HepG2 (cell line): Measurements from ENCODE around the gene RASA3. TPM values are rescaled to one million over a fixed set of nuclear protein-coding genes. Genes with fewer than 3 reads are reported as not detected.

Source experiments
- ATAC-seq: fragments of 200-7000 bp; cut with Tn5 transposase; 3 replicates; pipeline ENCODE4 v1.9.1; 2020; ENCODE audit warnings: mild to moderate bottlenecking, moderate library complexity
- BruUV-seq: library from RNA; stranded (reverse); fragments of 400-500 nt; replicated peaks from 2 replicates; lab custom pipeline; 2021; lab: Mats Ljungman, UMichigan
- CTCF ChIA-PET: fragments of 300-600 bp; formaldehyde crosslinking; extraction: SDS; loops from one replicate; lab custom pipeline; 2021; ENCODE audit warnings: low total read pairs, inconsistent platforms, low intra/inter-chr PET ratio; lab: Yijun Ruan, JAX
- POLR2A ChIA-PET: fragments of 350-600 bp; sonication (Branson Sonifier 250); formaldehyde crosslinking; loops from one replicate; lab custom pipeline; 2020; ENCODE audit warnings: antibody characterized with exemption, inconsistent platforms; lab: Yijun Ruan, JAX
- DNase-seq: peaks from one replicate; pipeline ENCODE4 v3.0.0-alpha.2; 2015; ENCODE audit warnings: low spot score
- FAIRE-seq: peaks from 3 replicates; lab custom pipeline; 2011; peaks lifted over from hg19 to GRCh38; lab: Jason Lieb, UNC
- H2AFZ ChIP-seq: one replicate; pipeline ENCODE4 v1.6.1; 2011; ENCODE audit warnings: low read length, inconsistent platforms
- H3K27ac ChIP-seq: fragments of 300-600 bp; 3 replicates; pipeline ENCODE4 v1.8.0; 2011; ENCODE audit warnings: mixed run types, mild to moderate bottlenecking, mixed read lengths, low read length, inconsistent platforms; ENCODE audit not compliant: insufficient read depth; ENCODE audit errors: extremely low read length
- H3K27me3 ChIP-seq, 2 experiments: fragments of 200-600 bp in 1 of 2; 2 replicates in 1 of 2; 3 replicates in 1 of 2; pipeline versions ENCODE4 v1.6.0 to v1.8.0; 2011; ENCODE audit warnings: low read length in 2 of 2, mild to moderate bottlenecking in 2 of 2, moderate library complexity in 2 of 2, inconsistent platforms in 1 of 2; ENCODE audit not compliant: insufficient read depth in 2 of 2, control insufficient read depth in 1 of 2
- H3K36me3 ChIP-seq, 2 experiments: fragments of 200-600 bp in 1 of 2; replicated peaks in 1 of 2; 2 replicates in 1 of 2; 3 replicates in 1 of 2; pipeline versions ENCODE4 v1.5.1 to v1.8.0; 2011; ENCODE audit warnings: low read length in 2 of 2, inconsistent platforms in 1 of 2; ENCODE audit not compliant: insufficient read depth in 2 of 2, control insufficient read depth in 1 of 2
- H3K4me1 ChIP-seq: 2 replicates; pipeline ENCODE4 v1.5.1; 2012; ENCODE audit warnings: low read length, inconsistent platforms; ENCODE audit not compliant: insufficient read depth
- H3K4me2 ChIP-seq: 2 replicates; pipeline ENCODE4 v1.6.0; 2011; ENCODE audit warnings: low read depth, low read length, inconsistent platforms
- H3K4me3 ChIP-seq, 3 experiments: fragments of 200-600 bp in 1 of 3; sonication (generic), shearing (Covaris generic) in 1 of 3; replicated peaks in 1 of 3; 2 replicates each; pipeline ENCODE4 v1.5.1; 2011 to 2016; ENCODE audit warnings: low read length in 3 of 3, inconsistent platforms in 2 of 3, low read depth in 2 of 3, mild to moderate bottlenecking in 2 of 3, control low read depth in 1 of 3, mixed read lengths in 1 of 3; ENCODE audit not compliant: insufficient read depth in 1 of 3
- H3K79me2 ChIP-seq: one replicate; pipeline ENCODE4 v1.6.1; 2011; ENCODE audit warnings: low read length, inconsistent platforms; ENCODE audit not compliant: insufficient read depth
- H3K9ac ChIP-seq: 2 replicates; pipeline ENCODE4 v1.6.0; 2011; ENCODE audit warnings: mild to moderate bottlenecking, low read depth, low read length, inconsistent platforms; ENCODE audit not compliant: insufficient read depth
- H3K9me3 ChIP-seq: 2 replicates; pipeline ENCODE4 v1.5.1; 2012; ENCODE audit warnings: mild to moderate bottlenecking, low read length
- H4K20me1 ChIP-seq: 2 replicates; pipeline ENCODE4 v1.6.0; 2011; ENCODE audit warnings: inconsistent platforms, mild to moderate bottlenecking, low read length, moderate library complexity; ENCODE audit not compliant: insufficient read depth
- BHLHE40 ChIP-seq: IDR thresholded peaks from 2 replicates; pipeline ENCODE4 v1.6.1; 2011; ENCODE audit warnings: low read length, improper control_type of control experiment
- GABPA ChIP-seq, 2 experiments: IDR thresholded peaks; 2 replicates each; pipeline ENCODE4 v1.6.1; 2011 to 2016; ENCODE audit warnings: low read depth in 2 of 2, low read length in 1 of 2, missing biosample characterization in 1 of 2, missing genetic modification characterization in 1 of 2
- HOMEZ ChIP-seq: IDR thresholded peaks from 2 replicates; pipeline ENCODE4 v1.6.1; 2016; ENCODE audit warnings: low read depth
- JUN ChIP-seq: sonication (generic); formaldehyde crosslinking; IDR thresholded peaks from 2 replicates; pipeline ENCODE4 v1.4.0; 2020; ENCODE audit warnings: mild to moderate bottlenecking, missing genetic modification reagents
- NR3C1 ChIP-seq: sonication (generic); formaldehyde crosslinking; IDR thresholded peaks from 2 replicates; pipeline ENCODE4 v1.4.0; 2020; ENCODE audit warnings: missing genetic modification reagents
- POGZ ChIP-seq: sonication (generic); formaldehyde crosslinking; IDR thresholded peaks from 2 replicates; pipeline ENCODE4 v1.4.0; 2020; ENCODE audit warnings: mild to moderate bottlenecking, missing genetic modification reagents
- SNAPC5 ChIP-seq: sonication (generic); formaldehyde crosslinking; IDR thresholded peaks from 2 replicates; pipeline ENCODE4 v1.8.1; 2023; ENCODE audit warnings: mild to moderate bottlenecking, missing genetic modification reagents, borderline replicate concordance
- SP5 ChIP-seq: IDR thresholded peaks from 2 replicates; pipeline ENCODE4 v1.6.1; 2016; ENCODE audit warnings: low read depth, borderline replicate concordance
- TFDP2 ChIP-seq: sonication (generic); formaldehyde crosslinking; IDR thresholded peaks from 2 replicates; pipeline ENCODE4 v1.4.0; 2020; ENCODE audit warnings: missing genetic modification reagents
- TSC22D2 ChIP-seq: sonication (generic); formaldehyde crosslinking; IDR thresholded peaks from 2 replicates; pipeline ENCODE4 v1.5.1; 2020; ENCODE audit warnings: missing genetic modification reagents, mild to moderate bottlenecking, borderline replicate concordance
- ZBED4 ChIP-seq: sonication (generic); formaldehyde crosslinking; IDR thresholded peaks from 2 replicates; pipeline ENCODE4 v1.4.0; 2020; ENCODE audit warnings: missing genetic modification reagents, borderline replicate concordance
- WGBS: methylation state at CpG from one replicate; pipeline ENCODE4 v1.1.6; 2017; ENCODE audit warnings: low lambda C conversion rate; 5-methylcytosine and 5-hydroxymethylcytosine counted together
- in situ Hi-C: cut with HindIII; loops from 2 replicates; pipeline ENCODE4 v1.10.0; 2017; ENCODE audit warnings: low pct_unique_long_range_greater_than_20kb; ENCODE audit not compliant: extremely low pct_ligation_motif_present
- intact Hi-C: fragments of 100-400 bp; cut with micrococcal nuclease; formaldehyde crosslinking; loops from one replicate; pipeline ENCODE4 v1.10.0; 2022; ENCODE audit not compliant: unreplicated experiment
- polyA plus RNA-seq, 8 experiments: library from polyadenylated mRNA; depleted of rRNA in 3 of 8; stranded (reverse) in 7 of 8; unstranded in 1 of 8; fragments of >200 nt; fragmentation: Illumina TruSeq in 4 of 8; extraction: Trizol in 4 of 8; gene quantifications; 2 replicates each; pipeline versions ENCODE4 v1.2.1 to v1.2.3, GENCODE V29; 2011 to 2016; ENCODE audit warnings: low read depth in 4 of 8, missing spikeins in 1 of 8, mixed read lengths in 1 of 8; ENCODE audit not compliant: insufficient read depth in 1 of 8
- total RNA-seq, 5 experiments: library from RNA; depleted of rRNA; stranded (reverse); fragments of >200 nt; fragmentation: Illumina TruSeq; extraction: Trizol; gene quantifications; 2 replicates each; pipeline ENCODE4 v1.2.3, GENCODE V29; 2016; ENCODE audit warnings: low read depth in 1 of 5
- TF ChIP-seq, protein P1 (sequence below): fragments of 450-650 bp; IDR thresholded peaks from 2 replicates; pipeline ENCODE4 v1.6.1; 2017; ENCODE audit warnings: mild to moderate bottlenecking
- TF ChIP-seq, protein P2 (sequence below): sonication (generic); formaldehyde crosslinking; IDR thresholded peaks from 2 replicates; pipeline ENCODE4 v1.5.0; 2020; ENCODE audit warnings: missing genetic modification reagents, mild to moderate bottlenecking, borderline replicate concordance

The RASA3 gene
- total and polyA plus RNA-seq, 2 of the 13 experiments (the other 11 are each of a cell fraction or from before 2014, with no cell fraction given) = 0.05 TPM; not detected in 1

DNA sequence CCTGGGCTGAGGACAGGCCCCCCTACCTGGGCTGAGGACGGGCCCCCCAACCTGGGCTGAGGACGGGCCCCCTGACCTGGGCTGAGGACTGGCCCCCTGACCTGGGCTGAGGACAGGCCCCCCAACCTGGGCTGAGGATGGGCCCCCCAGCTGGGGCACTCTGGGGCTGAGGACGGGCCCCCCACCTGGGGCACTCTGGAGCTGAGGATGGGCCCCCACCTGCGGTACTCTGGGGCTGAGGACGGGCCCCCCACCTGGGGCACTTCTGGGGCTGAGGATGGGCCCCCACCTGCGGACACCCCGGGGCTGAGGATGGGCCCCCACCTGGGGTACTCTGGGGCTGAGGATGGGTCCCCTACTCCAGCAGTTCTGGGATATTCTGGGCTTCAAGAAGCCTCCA lies 65.5 kb downstream of the RASA3 start:
- Histone ChIP-seq H3K27me3 (peaks cover 9 to 50% of the 10 kb centered on the region in 2 experiments), H3K36me3 (no peaks in the 10 kb centered on the region), H3K9me3 (no peaks in the 10 kb centered on the region), H4K20me1 (no peaks in the 10 kb centered on the region), H3K27ac (no peak overlapping the region), H3K79me2 (no peaks in the 10 kb centered on the region), H2AFZ (no peak overlapping the region), H3K4me3 (no peak overlapping the region), H3K9ac (no peak overlapping the region), H3K4me2 (no peak overlapping the region), H3K4me1 (peaks cover 18% of the 10 kb centered on the region)
- DNase-seq = no peak
- TF ChIP-seq ZBED4 (CRISPR knock-in tag) (no peak), GABPA (IDR thresholded peaks at IDR 0.05; ENCODE audit: low read depth, low read length) (no peak), GABPA (CRISPR knock-in tag; IDR thresholded peaks at IDR 0.05; ENCODE audit: low read depth) (no peak), TSC22D2 (CRISPR knock-in tag) (no peak), NR3C1 (no peak), BHLHE40 (no peak), JUN (CRISPR knock-in tag) (no peak), POGZ (CRISPR knock-in tag) (no peak), HOMEZ (CRISPR knock-in tag) (no peak), SNAPC5 (CRISPR knock-in tag) (no peak), TFDP2 (CRISPR knock-in tag) (no peak), SP5 (CRISPR knock-in tag) (no peak)
- TF ChIP-seq, protein P1, sequence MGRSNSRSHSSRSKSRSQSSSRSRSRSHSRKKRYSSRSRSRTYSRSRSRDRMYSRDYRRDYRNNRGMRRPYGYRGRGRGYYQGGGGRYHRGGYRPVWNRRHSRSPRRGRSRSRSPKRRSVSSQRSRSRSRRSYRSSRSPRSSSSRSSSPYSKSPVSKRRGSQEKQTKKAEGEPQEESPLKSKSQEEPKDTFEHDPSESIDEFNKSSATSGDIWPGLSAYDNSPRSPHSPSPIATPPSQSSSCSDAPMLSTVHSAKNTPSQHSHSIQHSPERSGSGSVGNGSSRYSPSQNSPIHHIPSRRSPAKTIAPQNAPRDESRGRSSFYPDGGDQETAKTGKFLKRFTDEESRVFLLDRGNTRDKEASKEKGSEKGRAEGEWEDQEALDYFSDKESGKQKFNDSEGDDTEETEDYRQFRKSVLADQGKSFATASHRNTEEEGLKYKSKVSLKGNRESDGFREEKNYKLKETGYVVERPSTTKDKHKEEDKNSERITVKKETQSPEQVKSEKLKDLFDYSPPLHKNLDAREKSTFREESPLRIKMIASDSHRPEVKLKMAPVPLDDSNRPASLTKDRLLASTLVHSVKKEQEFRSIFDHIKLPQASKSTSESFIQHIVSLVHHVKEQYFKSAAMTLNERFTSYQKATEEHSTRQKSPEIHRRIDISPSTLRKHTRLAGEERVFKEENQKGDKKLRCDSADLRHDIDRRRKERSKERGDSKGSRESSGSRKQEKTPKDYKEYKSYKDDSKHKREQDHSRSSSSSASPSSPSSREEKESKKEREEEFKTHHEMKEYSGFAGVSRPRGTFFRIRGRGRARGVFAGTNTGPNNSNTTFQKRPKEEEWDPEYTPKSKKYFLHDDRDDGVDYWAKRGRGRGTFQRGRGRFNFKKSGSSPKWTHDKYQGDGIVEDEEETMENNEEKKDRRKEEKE = no peak
- TF ChIP-seq, protein P2, sequence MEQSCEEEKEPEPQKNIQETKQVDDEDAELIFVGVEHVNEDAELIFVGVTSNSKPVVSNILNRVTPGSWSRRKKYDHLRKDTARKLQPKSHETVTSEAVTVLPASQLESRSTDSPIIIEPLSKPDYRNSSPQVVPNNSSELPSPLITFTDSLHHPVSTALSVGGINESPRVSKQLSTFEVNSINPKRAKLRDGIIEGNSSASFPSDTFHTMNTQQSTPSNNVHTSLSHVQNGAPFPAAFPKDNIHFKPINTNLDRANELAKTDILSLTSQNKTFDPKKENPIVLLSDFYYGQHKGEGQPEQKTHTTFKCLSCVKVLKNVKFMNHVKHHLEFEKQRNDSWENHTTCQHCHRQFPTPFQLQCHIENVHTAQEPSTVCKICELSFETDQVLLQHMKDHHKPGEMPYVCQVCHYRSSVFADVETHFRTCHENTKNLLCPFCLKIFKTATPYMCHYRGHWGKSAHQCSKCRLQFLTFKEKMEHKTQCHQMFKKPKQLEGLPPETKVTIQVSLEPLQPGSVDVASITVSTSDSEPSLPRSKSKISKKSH = no peak
- ChIA-PET POLR2A (no interaction called here), CTCF (no interaction called here)
- WGBS = no CpG with 5 or more reads among the region's 7 CpGs
- no TSS peak for BruUV-seq
- in situ Hi-C loops (no loop called here), intact Hi-C loops (no loop called here)
- ATAC-seq = no peak
- no peak for FAIRE-seq
